Measurements from ENCODE around the gene TBCA.

DNA sequence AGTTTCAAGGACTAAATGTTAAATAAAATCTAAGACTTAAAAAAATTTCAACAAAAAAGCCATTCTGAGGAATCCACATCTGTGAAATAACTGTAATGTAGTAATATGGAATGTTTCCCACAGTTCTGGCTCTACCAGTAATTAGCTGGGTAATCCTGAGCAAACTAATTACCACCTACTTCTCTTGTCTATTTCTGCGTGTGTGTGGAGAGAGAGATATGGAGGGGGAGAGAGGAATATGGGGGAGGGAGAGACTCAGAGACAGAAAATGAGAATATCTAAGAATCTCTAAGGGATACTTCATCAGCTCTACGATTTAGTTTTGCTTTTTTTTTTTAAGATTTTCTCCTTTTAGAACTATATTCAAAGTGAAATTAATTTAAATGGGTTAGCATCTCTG, 28.0 kb downstream of the TBCA start:
- TF ChIP-seq EZH2phosphoT487 (IDR thresholded peaks at IDR 0.05; ENCODE audit: insufficient read depth, low read depth): no peak
- no peak for TF ChIP-seq EZH2 (IDR thresholded peaks at IDR 0.05; ENCODE audit: insufficient read depth, poor library complexity, severe bottlenecking)

Measured in GM23248 (cell line).